IMR-90 (cell line): ENCODE results near the gene NXN.

ENCODE experiments used
- MAFK ChIP-seq: IDR thresholded peaks from 2 replicates; pipeline ENCODE4 v1.6.1; 2012; ENCODE audit warnings: low read depth, low read length, improper control_type of control experiment
- POLR2A ChIP-seq: IDR thresholded peaks from 2 replicates; pipeline ENCODE4 v1.6.1; 2012; ENCODE audit warnings: mild to moderate bottlenecking, low read depth, low read length
- RAD21 ChIP-seq: IDR thresholded peaks from 2 replicates; pipeline ENCODE4 v1.6.1; 2012; ENCODE audit warnings: low read length, improper control_type of control experiment
- RFX5 ChIP-seq: IDR thresholded peaks from 2 replicates; pipeline ENCODE4 v1.8.0; 2012; ENCODE audit warnings: low read depth, mild to moderate bottlenecking, low read length, moderate library complexity
- TF ChIP-seq, protein P1 (sequence below): conservative IDR thresholded peaks from 2 replicates; pipeline ENCODE4 v1.5.1; 2012; ENCODE audit warnings: mild to moderate bottlenecking, low read depth, low read length, improper control_type of control experiment
- TF ChIP-seq, protein P2 (sequence below): fragments of 150-350 bp; IDR thresholded peaks from 2 replicates; pipeline ENCODE4 v1.6.1; 2016; ENCODE audit warnings: low read depth, mild to moderate bottlenecking, low read length, moderate library complexity, borderline replicate concordance

DNA sequence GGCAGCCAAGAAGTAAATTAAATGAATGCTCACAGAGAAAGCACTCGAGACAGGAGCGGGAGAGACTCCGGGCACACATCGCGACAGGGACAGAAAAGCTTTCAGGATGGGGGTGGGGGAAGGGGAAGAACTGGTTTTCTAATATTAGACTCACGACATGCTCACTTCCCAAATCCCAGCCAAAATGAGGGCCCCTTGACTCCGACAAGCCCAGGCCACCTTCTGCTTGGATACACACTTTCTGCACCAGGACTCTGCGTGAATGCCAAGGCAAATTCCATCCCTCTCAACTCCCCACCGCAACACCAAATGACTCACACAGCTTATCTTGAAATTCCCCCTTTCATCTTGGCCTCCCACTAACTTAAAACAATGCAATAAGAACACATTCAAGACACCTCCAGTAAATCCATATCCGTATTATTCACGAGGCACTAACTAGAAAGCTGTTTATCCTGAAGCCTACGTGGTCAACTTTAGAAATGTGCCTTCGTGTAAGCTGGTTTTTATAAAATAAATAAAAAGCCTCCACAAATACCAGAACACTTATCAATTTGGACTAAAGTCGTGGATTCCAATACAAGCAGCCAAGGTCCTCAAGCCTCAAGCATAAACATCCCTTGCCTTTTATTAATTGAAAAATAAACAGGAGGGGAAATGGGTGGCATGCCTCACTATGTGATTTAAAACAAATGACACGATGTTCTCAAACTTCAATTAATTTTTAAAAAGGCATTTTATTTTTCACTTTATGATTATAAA lies 46.1 kb downstream of the NXN start:
- TF ChIP-seq, protein P1, sequence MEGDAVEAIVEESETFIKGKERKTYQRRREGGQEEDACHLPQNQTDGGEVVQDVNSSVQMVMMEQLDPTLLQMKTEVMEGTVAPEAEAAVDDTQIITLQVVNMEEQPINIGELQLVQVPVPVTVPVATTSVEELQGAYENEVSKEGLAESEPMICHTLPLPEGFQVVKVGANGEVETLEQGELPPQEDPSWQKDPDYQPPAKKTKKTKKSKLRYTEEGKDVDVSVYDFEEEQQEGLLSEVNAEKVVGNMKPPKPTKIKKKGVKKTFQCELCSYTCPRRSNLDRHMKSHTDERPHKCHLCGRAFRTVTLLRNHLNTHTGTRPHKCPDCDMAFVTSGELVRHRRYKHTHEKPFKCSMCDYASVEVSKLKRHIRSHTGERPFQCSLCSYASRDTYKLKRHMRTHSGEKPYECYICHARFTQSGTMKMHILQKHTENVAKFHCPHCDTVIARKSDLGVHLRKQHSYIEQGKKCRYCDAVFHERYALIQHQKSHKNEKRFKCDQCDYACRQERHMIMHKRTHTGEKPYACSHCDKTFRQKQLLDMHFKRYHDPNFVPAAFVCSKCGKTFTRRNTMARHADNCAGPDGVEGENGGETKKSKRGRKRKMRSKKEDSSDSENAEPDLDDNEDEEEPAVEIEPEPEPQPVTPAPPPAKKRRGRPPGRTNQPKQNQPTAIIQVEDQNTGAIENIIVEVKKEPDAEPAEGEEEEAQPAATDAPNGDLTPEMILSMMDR = no peak
- TF ChIP-seq POLR2A = no peak
- TF ChIP-seq, protein P2, sequence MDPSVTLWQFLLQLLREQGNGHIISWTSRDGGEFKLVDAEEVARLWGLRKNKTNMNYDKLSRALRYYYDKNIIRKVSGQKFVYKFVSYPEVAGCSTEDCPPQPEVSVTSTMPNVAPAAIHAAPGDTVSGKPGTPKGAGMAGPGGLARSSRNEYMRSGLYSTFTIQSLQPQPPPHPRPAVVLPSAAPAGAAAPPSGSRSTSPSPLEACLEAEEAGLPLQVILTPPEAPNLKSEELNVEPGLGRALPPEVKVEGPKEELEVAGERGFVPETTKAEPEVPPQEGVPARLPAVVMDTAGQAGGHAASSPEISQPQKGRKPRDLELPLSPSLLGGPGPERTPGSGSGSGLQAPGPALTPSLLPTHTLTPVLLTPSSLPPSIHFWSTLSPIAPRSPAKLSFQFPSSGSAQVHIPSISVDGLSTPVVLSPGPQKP = no peak
- no peak for TF ChIP-seq RFX5
- peak; percentile 42; the same call in 1 of the 2 replicates for TF ChIP-seq MAFK
- no peak for TF ChIP-seq RAD21
